ENCODE results near the gene SAA1. TPM values are rescaled to one million over a fixed set of nuclear protein-coding genes. Genes with fewer than 3 reads are reported as not detected.

SAA1 gene
- total and polyA plus RNA-seq, 9 of the 15 experiments (the other 6 are each of a cell fraction or from before 2014, with no cell fraction given): 6.3 TPM; not detected in 8

DNA sequence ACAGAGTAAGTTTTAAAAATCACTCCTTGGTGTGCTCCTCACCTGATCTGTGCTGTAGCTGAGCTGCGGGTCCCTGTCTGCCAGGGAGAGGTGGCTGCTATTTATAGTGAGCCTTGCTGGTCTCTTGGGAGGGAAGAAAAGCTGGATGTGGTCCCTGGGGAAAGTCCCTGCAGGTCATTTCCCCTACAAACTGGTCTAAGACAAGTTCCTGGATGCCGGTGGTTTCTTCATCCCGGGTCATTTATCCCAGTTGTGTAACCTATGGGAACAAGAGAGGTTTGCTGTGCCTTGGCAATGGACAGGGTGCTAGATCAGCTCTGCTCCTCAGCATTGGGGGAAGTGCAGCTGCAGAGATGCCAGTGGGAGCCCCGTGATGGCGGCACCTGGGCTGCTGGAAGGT, 17.5 kb upstream of the SAA1 start, which contains the start of gene SAA2:
SAA2 (minus strand) TSS at position 108 of the 400 bp plus-strand sequence. CDS start 657 bp downstream, outside the sequence.
- intact Hi-C loops (cut with micrococcal nuclease): loop anchor here (10.0 kb wide), 1 partner anchor 486 kb away; no protein-coding TSS in a partner anchor
- in situ Hi-C loops (cut with MboI): loop anchor here (10.0 kb wide), 1 partner anchor 486 kb away; no protein-coding TSS in a partner anchor
- Histone ChIP-seq H3K79me2 (ENCODE audit: control insufficient read depth, insufficient read depth, low read length) (no peaks in the 10 kb centered on the region), H3K9me3 (replicated peaks; ENCODE audit: control insufficient read depth, insufficient read depth, low read depth, low read length) (no peaks in the 10 kb centered on the region), H3K27me3 (ENCODE audit: control insufficient read depth in 2 of 2, insufficient read depth in 2 of 2, low read length in 2 of 2) (peaks cover 8 to 20% of the 10 kb centered on the region in 2 experiments; a peak in 3 of 5 replicates), H3K4me3 (no peak within 1 kb of the TSS), H3K4me2 (ENCODE audit: insufficient read depth, low read length) (no peak within 1 kb of the TSS), H3K4me1 (replicated peaks in 1 of 2; ENCODE audit: control insufficient read depth in 2 of 2, insufficient read depth in 2 of 2, low read length in 2 of 2) (no peaks in the 10 kb centered on the region), H2AFZ (ENCODE audit: low read depth, low read length) (no peak within 1 kb of the TSS), H3K27ac (ENCODE audit: extremely low read depth, low read depth, low read length) (no peak within 1 kb of the TSS), H3K9me1 (ENCODE audit: control insufficient read depth, insufficient read depth, low read length) (no peaks in the 10 kb centered on the region), H3K36me3 (ENCODE audit: control insufficient read depth, insufficient read depth, low read length) (no peaks in the 10 kb centered on the region), H4K20me1 (replicated peaks; ENCODE audit: control insufficient read depth, insufficient read depth, low read length) (no peaks in the 10 kb centered on the region; the same call in 1 of the 2 replicates), H3K9ac (ENCODE audit: insufficient read depth in 1 of 2, low read depth in 2 of 2, low read length in 2 of 2) (no peak within 1 kb of the TSS; a peak in 1 of 4 replicates)
- no peak for FAIRE-seq
- CTCF ChIA-PET (ENCODE audit: low intra/inter-chr PET ratio): no interaction called here
- BruUV-seq (replicated peaks): no TSS peak
- 3% methylated on average over 5 of the region's 5 CpGs for WGBS (ENCODE audit: insufficient coverage, low coverage, missing lambda C conversion rate)
- no peak for ATAC-seq
- POLR2A ChIA-PET: no interaction called here
- no peak for DNase-seq (ENCODE audit: extremely low read depth in 1 of 4, low spot score in 3 of 4)
- no peak for TF ChIP-seq BHLHE40 (IDR thresholded peaks at IDR 0.05; ENCODE audit: low read length)
- TF ChIP-seq, protein P1, sequence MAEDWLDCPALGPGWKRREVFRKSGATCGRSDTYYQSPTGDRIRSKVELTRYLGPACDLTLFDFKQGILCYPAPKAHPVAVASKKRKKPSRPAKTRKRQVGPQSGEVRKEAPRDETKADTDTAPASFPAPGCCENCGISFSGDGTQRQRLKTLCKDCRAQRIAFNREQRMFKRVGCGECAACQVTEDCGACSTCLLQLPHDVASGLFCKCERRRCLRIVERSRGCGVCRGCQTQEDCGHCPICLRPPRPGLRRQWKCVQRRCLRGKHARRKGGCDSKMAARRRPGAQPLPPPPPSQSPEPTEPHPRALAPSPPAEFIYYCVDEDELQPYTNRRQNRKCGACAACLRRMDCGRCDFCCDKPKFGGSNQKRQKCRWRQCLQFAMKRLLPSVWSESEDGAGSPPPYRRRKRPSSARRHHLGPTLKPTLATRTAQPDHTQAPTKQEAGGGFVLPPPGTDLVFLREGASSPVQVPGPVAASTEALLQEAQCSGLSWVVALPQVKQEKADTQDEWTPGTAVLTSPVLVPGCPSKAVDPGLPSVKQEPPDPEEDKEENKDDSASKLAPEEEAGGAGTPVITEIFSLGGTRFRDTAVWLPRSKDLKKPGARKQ (CRISPR knock-in tag; IDR thresholded peaks at IDR 0.05): no peak
- no peak for TF ChIP-seq GTF2E2 (tag; IDR thresholded peaks at IDR 0.05)
- TF ChIP-seq, protein P2, sequence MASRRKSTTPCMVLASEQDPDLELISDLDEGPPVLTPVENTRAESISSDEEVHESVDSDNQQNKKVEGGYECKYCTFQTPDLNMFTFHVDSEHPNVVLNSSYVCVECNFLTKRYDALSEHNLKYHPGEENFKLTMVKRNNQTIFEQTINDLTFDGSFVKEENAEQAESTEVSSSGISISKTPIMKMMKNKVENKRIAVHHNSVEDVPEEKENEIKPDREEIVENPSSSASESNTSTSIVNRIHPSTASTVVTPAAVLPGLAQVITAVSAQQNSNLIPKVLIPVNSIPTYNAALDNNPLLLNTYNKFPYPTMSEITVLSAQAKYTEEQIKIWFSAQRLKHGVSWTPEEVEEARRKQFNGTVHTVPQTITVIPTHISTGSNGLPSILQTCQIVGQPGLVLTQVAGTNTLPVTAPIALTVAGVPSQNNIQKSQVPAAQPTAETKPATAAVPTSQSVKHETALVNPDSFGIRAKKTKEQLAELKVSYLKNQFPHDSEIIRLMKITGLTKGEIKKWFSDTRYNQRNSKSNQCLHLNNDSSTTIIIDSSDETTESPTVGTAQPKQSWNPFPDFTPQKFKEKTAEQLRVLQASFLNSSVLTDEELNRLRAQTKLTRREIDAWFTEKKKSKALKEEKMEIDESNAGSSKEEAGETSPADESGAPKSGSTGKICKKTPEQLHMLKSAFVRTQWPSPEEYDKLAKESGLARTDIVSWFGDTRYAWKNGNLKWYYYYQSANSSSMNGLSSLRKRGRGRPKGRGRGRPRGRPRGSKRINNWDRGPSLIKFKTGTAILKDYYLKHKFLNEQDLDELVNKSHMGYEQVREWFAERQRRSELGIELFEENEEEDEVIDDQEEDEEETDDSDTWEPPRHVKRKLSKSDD (conservative IDR thresholded peaks at IDR 0.05; ENCODE audit: low read length): no peak
- no peak for TF ChIP-seq MTA1 (IDR thresholded peaks at IDR 0.05; ENCODE audit: borderline replicate concordance)
- no peak for TF ChIP-seq PHB (CRISPR knock-in tag; IDR thresholded peaks at IDR 0.05)
- TF ChIP-seq NFE2 (IDR thresholded peaks at IDR 0.05; ENCODE audit: low read depth): no peak
- TF ChIP-seq, protein P3, sequence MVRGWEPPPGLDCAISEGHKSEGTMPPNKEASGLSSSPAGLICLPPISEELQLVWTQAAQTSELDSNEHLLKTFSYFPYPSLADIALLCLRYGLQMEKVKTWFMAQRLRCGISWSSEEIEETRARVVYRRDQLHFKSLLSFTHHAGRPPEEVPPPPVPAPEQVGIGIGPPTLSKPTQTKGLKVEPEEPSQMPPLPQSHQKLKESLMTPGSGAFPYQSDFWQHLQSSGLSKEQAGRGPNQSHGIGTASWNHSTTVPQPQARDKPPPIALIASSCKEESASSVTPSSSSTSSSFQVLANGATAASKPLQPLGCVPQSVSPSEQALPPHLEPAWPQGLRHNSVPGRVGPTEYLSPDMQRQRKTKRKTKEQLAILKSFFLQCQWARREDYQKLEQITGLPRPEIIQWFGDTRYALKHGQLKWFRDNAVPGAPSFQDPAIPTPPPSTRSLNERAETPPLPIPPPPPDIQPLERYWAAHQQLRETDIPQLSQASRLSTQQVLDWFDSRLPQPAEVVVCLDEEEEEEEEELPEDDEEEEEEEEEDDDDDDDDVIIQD (CRISPR knock-in tag; IDR thresholded peaks at IDR 0.05): no peak
- TF ChIP-seq ZNF445 (CRISPR knock-in tag; IDR thresholded peaks at IDR 0.05; ENCODE audit: low read depth): no peak
- TF ChIP-seq BRD4 (IDR thresholded peaks at IDR 0.05): no peak
- no peak for TF ChIP-seq RBBP5 (IDR thresholded peaks at IDR 0.05; ENCODE audit: borderline replicate concordance, insufficient read depth, low read length, poor library complexity, severe bottlenecking)
- TF ChIP-seq TAF1 (IDR thresholded peaks at IDR 0.05; ENCODE audit: control insufficient read depth, extremely low read depth, insufficient read depth, low read length, severe bottlenecking): no peak
- no peak for TF ChIP-seq MYNN (IDR thresholded peaks at IDR 0.05)
- TF ChIP-seq MYNN (CRISPR knock-in tag; IDR thresholded peaks at IDR 0.05): no peak
- no peak for TF ChIP-seq ATF1 (CRISPR knock-in tag; IDR thresholded peaks at IDR 0.05)
- TF ChIP-seq ATF1 (tag; IDR thresholded peaks at IDR 0.05): no peak
- TF ChIP-seq, protein P4, sequence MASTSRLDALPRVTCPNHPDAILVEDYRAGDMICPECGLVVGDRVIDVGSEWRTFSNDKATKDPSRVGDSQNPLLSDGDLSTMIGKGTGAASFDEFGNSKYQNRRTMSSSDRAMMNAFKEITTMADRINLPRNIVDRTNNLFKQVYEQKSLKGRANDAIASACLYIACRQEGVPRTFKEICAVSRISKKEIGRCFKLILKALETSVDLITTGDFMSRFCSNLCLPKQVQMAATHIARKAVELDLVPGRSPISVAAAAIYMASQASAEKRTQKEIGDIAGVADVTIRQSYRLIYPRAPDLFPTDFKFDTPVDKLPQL (IDR thresholded peaks at IDR 0.05; ENCODE audit: extremely low read depth, insufficient read length): no peak
- no peak for TF ChIP-seq ZNF124 (CRISPR knock-in tag; IDR thresholded peaks at IDR 0.05)
- TF ChIP-seq THRAP3 (IDR thresholded peaks at IDR 0.05; ENCODE audit: borderline replicate concordance): no peak

Measured in K562 (cell line).